ACC112 (cell line): ENCODE measurements around the gene GPC1.

ENCODE experiments used
- H2AFZ ChIP-seq: fragments of 200-600 bp; sonication (generic); one replicate; pipeline ENCODE4 v1.6.0; 2017; ENCODE audit warnings: antibody characterized with exemption, low read length; ENCODE audit not compliant: unreplicated experiment
- H3K27ac ChIP-seq: fragments of 200-600 bp; sonication (generic); 2 replicates; pipeline ENCODE4 v1.5.1; 2014; ENCODE audit warnings: low read depth, mild to moderate bottlenecking, antibody characterized with exemption, low read length, moderate library complexity
- H3K27me3 ChIP-seq: fragments of 200-600 bp; sonication (generic); 2 replicates; pipeline ENCODE4 v1.6.1; 2014; ENCODE audit warnings: mild to moderate bottlenecking, antibody characterized with exemption, low read length, moderate library complexity, mixed read lengths; ENCODE audit not compliant: insufficient read depth
- H3K36me3 ChIP-seq: fragments of 200-600 bp; sonication (generic); 2 replicates; pipeline ENCODE4 v1.6.1; 2016; ENCODE audit warnings: mild to moderate bottlenecking, antibody characterized with exemption, low read length, moderate library complexity, mixed read lengths; ENCODE audit not compliant: insufficient read depth
- H3K4me1 ChIP-seq: fragments of 200-600 bp; sonication (generic); one replicate; pipeline ENCODE4 v1.6.1; 2016; ENCODE audit warnings: low read length, mixed read lengths; ENCODE audit not compliant: insufficient read depth, unreplicated experiment, control insufficient read depth
- H3K4me3 ChIP-seq: fragments of 200-600 bp; sonication (generic); 2 replicates; pipeline ENCODE4 v1.5.1; 2014; ENCODE audit warnings: mild to moderate bottlenecking, low read depth, low read length
- H3K79me2 ChIP-seq: fragments of 200-600 bp; sonication (generic); one replicate; pipeline ENCODE4 v1.6.0; 2016; ENCODE audit warnings: low read length; ENCODE audit not compliant: control insufficient read depth, unreplicated experiment, insufficient read depth

GPC1 gene

DNA sequence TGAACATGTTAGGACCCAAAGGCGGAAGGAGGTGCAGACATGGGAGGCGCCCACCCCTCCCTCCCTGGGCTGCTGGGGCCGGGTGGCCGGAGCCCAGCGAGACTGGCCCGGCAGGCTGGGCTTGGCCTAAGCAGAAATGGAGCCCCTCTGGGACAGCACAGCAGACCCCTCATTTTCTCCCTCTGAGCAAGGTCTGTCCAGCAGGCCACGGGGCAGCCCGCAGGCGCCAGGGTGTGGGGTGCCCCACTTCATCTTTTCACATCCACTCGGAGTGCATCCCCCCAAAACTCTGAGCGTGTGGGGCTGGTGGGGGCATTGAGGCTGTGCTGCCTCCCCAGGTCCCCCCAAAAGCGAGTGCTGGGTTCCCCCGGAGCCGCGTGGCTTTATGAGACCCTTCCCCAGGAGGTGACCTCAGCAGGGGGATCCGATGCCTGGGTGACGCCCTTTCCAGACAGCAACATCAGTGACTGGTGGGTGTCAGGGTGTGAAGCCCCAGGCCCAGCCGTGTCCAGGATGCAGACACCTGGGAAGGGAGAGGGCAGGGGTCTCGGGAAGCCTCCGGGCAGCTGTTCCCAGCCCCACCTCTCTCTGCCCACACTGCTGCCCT lies 36.7 kb upstream of the GPC1 start:
- Histone ChIP-seq H3K4me3 (no peak overlapping the region), H2AFZ (no peak overlapping the region), H3K79me2 (no peaks in the 10 kb centered on the region), H3K4me1 (no peaks in the 10 kb centered on the region), H3K27ac (no peak overlapping the region), H3K36me3 (no peaks in the 10 kb centered on the region), H3K27me3 (no peaks in the 10 kb centered on the region)

DNA sequence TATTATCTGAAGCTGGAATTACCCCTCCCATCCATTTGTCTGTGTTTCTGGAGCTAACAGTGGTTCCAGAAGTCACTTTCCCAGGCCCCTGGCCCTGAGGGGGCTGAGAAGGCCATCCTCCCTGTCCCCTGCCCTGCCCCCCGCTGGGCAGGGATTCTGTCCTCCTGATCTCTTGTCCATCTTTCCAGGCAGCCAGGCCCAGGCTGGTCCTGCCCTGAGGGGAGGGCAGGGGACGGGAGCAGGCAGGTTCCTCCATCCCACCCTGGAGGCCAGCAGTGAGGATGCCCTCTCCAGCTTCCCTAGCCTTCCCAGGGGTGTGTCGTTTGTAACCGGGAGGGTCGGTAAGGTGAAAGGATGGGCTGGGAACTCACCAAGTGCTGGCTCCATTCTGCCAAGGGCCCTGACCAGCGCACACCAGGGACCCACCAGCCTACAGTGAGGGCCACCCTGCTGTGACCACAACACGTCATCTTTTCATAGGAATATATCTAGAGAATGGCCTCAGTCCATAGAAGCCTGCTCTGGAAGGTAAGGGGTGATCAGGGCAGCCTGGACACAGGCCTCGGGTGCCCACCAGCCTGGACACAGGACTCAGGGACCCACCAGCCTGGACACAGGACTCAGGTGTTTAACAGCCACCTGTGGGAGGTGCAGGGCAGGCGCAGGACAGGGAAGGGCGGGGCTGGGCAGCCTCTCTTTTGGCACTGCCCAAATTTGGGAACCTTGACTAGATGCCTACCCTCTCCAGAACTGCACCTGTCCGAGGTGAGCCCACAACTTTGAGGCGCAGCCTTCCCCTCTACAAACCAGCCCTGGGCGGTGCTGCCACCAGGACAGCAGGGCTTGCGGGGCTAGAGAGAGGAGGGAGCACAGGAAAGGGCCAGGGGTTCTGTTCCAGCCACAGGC lies 35.8 kb upstream of the GPC1 start:
- Histone ChIP-seq H2AFZ (no peak overlapping the region), H3K36me3 (no peaks in the 10 kb centered on the region), H3K4me3 (no peak overlapping the region), H3K27ac (no peak overlapping the region), H3K27me3 (no peaks in the 10 kb centered on the region), H3K79me2 (no peaks in the 10 kb centered on the region), H3K4me1 (no peaks in the 10 kb centered on the region)

DNA sequence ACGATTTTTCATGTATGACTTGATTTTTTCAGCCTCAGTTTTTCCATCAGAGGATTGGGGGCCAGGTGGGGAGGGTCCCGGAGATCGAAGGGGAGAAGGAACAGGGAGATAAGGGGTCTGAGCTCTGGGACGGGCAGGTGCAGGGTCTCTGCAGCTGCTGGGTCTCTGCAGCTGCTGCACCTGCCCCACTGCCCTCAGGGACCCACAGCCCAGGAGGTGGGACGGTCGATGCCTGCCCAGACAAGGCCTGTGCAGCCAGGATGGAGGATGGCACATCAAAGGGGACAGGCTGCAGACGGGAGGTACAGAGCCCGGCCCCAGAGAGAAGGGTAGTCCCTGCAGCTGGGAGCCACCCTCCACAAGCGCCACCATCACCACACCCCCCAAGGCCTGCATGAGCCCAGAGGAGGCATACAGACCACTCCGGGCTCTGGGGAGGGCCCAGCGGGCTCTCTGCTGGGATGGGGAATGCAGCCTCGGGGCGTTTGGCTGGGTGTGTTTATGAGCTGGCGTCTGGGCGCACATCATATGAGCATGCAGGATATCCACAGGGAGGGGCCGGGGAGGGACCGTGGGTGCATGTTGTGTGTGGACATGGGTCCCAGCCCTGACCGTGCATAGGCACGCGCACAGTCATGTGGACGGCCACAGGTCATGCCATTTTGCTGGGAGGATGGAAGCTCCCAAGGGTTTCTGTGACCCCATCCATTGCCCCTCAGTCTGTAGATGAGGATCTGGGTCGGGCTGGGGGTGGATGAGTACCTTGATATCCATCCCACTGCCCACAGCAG lies 34.9 kb upstream of the GPC1 start:
- Histone ChIP-seq H3K27me3 (no peaks in the 10 kb centered on the region), H3K27ac (no peak overlapping the region), H3K36me3 (no peaks in the 10 kb centered on the region), H3K4me3 (no peak overlapping the region), H2AFZ (no peak overlapping the region), H3K79me2 (no peaks in the 10 kb centered on the region), H3K4me1 (no peaks in the 10 kb centered on the region)

DNA sequence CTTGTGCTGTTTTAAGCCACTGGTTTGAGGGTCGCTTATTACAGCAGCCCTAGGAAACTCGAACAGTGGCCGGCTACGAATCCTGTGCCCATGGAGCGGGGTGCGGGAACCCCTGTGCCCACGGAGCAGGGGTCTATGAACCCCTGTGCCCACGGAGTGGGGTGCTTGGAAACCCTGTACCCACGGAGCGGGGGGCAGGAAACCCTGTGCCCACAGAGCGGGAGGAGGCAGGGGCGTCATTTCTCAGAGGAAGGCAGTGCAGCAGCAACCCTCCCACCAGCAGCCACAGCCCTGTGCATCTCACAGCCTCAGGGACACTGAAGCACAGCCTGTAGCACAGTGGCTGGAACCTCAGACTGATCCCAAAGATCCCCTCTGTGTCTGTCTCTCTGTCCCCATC lies 34.2 kb upstream of the GPC1 start:
- no peak overlapping the region for H3K27ac ChIP-seq
- no peaks in the 10 kb centered on the region for H3K79me2 ChIP-seq
- no peaks in the 10 kb centered on the region for H3K27me3 ChIP-seq
- no peaks in the 10 kb centered on the region for H3K36me3 ChIP-seq
- no peak overlapping the region for H3K4me3 ChIP-seq
- H2AFZ ChIP-seq = no peak overlapping the region
- H3K4me1 ChIP-seq = no peaks in the 10 kb centered on the region

DNA sequence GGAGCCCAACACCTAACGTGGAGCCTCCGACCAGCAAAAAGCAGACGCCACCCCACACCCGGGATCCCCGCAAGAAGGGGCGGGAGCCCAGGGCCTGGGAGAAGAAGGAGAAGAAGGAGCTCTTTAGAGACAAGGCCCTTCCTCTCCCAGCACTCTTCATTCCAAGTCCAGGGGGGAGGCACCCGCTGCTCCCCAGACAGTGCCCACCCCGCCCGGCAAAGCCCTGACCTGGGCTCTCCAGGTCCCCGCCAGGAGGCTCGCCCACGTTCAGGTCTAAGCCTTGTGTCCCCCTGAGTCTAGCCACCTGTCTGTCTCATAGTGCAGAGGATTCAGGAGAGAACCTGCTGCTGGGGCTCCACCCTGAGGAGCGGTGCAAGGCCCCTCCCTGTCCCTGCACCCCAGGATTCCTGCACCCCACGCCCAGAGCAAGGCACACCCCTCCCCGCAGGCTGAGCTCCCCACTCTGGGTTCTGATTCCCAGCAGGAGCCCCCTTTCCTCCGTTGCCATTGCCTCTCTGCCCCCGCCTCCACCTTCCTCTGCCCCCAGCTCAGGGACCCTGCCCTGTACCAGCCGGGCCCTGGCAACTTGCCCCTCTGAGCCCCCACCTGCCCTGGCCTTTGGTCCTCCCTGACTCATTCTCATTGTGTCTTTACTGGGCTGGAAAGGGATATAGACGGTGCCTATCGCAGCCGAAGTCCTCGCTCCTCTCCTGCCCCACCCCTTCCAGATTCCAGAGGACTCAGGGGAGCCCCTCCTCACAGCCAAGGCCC lies 33.5 kb upstream of the GPC1 start:
- Histone ChIP-seq H3K79me2 (no peaks in the 10 kb centered on the region), H3K27ac (no peak overlapping the region), H2AFZ (no peak overlapping the region), H3K4me3 (no peak overlapping the region), H3K36me3 (no peaks in the 10 kb centered on the region), H3K4me1 (no peaks in the 10 kb centered on the region), H3K27me3 (no peaks in the 10 kb centered on the region)

DNA sequence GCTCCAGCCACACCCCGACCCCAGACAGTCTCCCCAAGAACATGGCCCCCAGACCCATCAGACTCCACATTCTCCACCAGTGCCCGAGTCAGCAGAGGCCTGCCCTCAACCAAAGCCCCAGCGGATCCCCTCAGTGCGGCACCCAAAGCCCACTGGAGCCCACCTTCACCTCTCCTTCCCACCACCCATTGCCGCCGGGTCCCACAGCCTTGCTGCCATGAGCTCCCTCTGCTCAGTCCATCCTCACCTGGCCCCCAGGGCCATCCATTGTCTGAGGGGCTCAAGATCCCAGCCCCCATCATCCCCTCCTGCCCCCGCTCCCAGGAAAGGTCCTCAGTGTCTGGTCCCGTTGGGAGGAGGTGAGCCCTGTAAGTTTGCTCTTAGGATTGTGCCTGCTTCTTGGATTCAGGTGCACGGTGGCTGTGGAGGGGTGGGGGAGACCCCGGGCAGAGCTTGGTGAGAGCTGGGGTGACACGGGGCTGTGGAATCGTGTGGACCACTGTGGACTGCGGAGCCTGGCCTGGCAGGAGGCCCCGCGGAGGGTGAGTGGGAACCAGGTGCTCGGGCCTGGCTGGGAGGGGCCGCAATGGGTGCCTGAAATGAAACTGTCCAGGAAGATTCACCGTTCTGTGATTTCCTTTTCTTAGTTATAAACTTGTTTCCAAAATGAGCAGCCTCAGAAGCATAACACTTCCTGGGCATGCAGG lies 32.7 kb upstream of the GPC1 start:
- H3K27me3 ChIP-seq = no peaks in the 10 kb centered on the region
- no peak overlapping the region for H3K4me3 ChIP-seq
- no peaks in the 10 kb centered on the region for H3K79me2 ChIP-seq
- H2AFZ ChIP-seq = no peak overlapping the region
- H3K27ac ChIP-seq = no peak overlapping the region
- no peaks in the 10 kb centered on the region for H3K36me3 ChIP-seq
- H3K4me1 ChIP-seq = no peaks in the 10 kb centered on the region

DNA sequence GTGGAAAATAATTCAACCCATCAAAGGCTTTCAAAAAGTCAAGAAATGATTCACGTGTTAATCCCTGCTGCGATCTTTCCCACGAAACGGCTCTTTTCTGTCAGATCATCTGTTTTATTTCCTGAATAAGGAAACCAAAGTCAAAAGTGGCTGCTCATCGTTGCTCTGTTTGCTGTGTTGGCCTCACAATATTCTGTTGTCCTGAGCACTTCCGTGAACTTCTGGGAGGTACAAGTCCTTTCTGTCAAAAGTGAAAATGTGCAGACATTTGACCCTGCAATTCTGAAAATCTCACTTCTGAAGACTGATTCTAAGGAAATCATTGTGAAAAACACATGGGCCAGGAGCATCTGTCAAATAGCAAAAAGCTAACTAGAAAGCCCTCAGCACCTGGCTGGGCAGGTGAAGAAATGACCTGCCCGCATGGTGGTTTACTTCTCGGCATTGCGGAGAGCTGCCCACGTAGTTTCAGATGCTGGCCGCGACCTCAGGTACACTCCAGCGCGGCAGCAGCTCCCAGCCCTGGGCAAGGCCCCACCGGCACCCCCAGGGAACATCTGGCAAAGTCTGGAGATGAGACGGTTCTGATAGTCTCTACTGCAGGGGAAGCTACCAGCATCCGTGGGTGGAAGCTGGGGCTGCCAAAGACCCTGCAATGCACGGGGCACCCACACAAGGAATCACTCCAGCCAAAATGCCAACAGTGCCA lies 31.9 kb upstream of the GPC1 start:
- Histone ChIP-seq H3K79me2 (no peaks in the 10 kb centered on the region), H3K27ac (no peak overlapping the region), H3K36me3 (no peaks in the 10 kb centered on the region), H3K4me1 (no peaks in the 10 kb centered on the region), H3K4me3 (no peak overlapping the region), H3K27me3 (no peaks in the 10 kb centered on the region), H2AFZ (no peak overlapping the region)

DNA sequence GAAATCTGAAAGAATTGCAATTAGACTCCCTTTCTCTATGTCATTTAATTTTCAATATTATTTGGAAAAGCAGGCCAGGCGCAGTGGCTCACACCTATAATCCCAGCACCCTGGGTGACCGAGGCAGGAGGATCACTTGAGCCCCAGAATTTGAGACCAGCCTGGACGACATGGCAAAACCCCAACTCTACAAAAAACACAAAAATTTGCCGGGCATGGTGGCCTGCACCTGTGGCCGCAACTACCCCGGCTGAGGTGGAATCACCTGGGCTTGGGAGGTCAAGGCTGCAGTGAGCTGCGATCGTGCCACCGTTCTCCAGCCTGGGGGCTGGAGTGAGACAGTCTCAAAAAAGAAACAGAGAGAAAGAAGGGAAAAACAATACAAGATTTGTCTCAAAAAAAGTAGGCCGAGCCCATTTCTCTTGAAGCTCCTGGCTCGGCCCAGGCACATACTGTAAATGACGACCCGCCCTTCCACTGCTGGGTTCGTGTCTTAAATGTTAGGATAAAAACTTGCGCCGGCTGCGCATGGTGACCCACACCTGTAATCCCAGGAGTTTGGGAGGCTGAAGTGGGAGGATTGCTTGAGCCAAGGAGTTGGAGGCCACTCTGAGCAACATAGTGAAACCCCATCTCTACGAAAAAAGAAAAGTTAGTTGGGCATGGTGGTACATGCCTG lies 31.1 kb upstream of the GPC1 start:
- H3K27me3 ChIP-seq = no peaks in the 10 kb centered on the region
- H3K27ac ChIP-seq = no peak overlapping the region
- H3K4me3 ChIP-seq = no peak overlapping the region
- H3K4me1 ChIP-seq = no peaks in the 10 kb centered on the region
- H3K36me3 ChIP-seq = no peaks in the 10 kb centered on the region
- no peaks in the 10 kb centered on the region for H3K79me2 ChIP-seq
- no peak overlapping the region for H2AFZ ChIP-seq

DNA sequence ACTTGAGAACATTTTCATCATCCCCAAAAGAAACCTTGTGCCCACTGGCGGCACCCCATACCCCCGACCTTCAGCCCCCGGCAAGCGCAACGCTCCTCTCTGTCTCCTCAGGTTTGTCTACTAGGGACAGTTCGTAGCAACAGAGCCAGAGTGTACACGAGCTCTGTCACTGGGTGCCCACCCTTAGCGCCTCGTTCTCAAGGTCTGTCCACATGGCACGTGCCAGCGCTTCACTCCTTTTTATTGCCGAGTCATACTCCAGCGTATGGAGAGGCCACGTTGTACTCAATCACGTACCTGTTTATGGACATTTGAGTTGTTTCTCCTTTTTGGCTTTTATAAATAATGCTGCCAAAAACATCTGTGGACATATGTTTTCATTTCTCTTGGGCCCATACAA lies 30.3 kb upstream of the GPC1 start:
- no peak overlapping the region for H3K27ac ChIP-seq
- H3K27me3 ChIP-seq = no peaks in the 10 kb centered on the region
- no peak overlapping the region for H3K4me3 ChIP-seq
- no peaks in the 10 kb centered on the region for H3K79me2 ChIP-seq
- no peaks in the 10 kb centered on the region for H3K36me3 ChIP-seq
- H3K4me1 ChIP-seq = no peaks in the 10 kb centered on the region
- no peak overlapping the region for H2AFZ ChIP-seq
